Esophagus squamous epithelium (tissue), 5 donors: ENCODE results near the gene COL26A1. TPM values are rescaled to one million over a fixed set of nuclear protein-coding genes. Genes with fewer than 3 reads are reported as not detected.

ENCODE experiments used
- DNase-seq: peaks from one replicate; lab custom pipeline; 2025; lab: John Stamatoyannopoulos, UW
- H3K27ac ChIP-seq, 4 donors: fragments of 200-600 bp; sonication (generic); one replicate each; pipeline ENCODE4 v1.5.1; 2016 to 2019; ENCODE audit warnings: mild to moderate bottlenecking in 1 of 4
- H3K27me3 ChIP-seq, 4 donors: fragments of 200-600 bp; sonication (generic); 1 replicate in 3 of 4; 2 replicates in 1 of 4; pipeline versions ENCODE4 v1.5.1 to v1.6.0; 2017 to 2021; ENCODE audit warnings: antibody characterized with exemption in 1 of 4
- H3K36me3 ChIP-seq, 3 donors: fragments of 200-600 bp; sonication (generic); one replicate each; pipeline ENCODE4 v1.5.1; 2016 to 2019
- H3K4me1 ChIP-seq, 3 donors: fragments of 200-600 bp; sonication (generic); one replicate each; pipeline ENCODE4 v1.5.1; 2017 to 2019
- H3K4me3 ChIP-seq, 4 donors: fragments of 200-600 bp; sonication (generic); 1 replicate in 3 of 4; 2 replicates in 1 of 4; pipeline ENCODE4 v1.5.1; 2016 to 2019; ENCODE audit warnings: mild to moderate bottlenecking in 2 of 4, moderate library complexity in 1 of 4
- H3K9me3 ChIP-seq, 3 donors: fragments of 200-600 bp; sonication (generic); one replicate each; pipeline ENCODE4 v1.5.1; 2016 to 2019
- POLR2A ChIP-seq, 4 donors: fragments of 450-650 bp; IDR thresholded peaks; one replicate each; pipeline ENCODE4 v1.6.1; 2017; ENCODE audit warnings: antibody characterized with exemption in 4 of 4, mild to moderate bottlenecking in 4 of 4, moderate library complexity in 3 of 4
- WGBS, 2 donors: methylation state at CpG; one replicate each; pipeline ENCODE4 v1.1.5; 2018; 5-methylcytosine and 5-hydroxymethylcytosine counted together
- intact Hi-C: fragments of 100-400 bp; cut with DNase I; formaldehyde crosslinking; loops from one replicate; pipeline ENCODE4 v1.15.0; 2022
- total RNA-seq, 4 donors: library from RNA; depleted of rRNA; stranded (reverse); fragments of >200 nt; gene quantifications; one replicate each; pipeline ENCODE4 v1.1.0, GENCODE V29; 2016
- TF ChIP-seq, protein P1 (sequence below), 6 experiments: fragments of 450-650 bp in 4 of 6; fragments of 200-600 bp in 2 of 6; sonication (generic) in 2 of 6; IDR thresholded peaks; one replicate each; pipeline ENCODE4 v1.5.1; 2016 to 2019; ENCODE audit warnings: antibody characterized with exemption in 6 of 6, mild to moderate bottlenecking in 4 of 6, moderate library complexity in 4 of 6
- donor health status: DM: yes; HTN: yes; CAD: no.

Gene COL26A1
- total RNA-seq, 4 donors from 2014 or later: not detected

DNA sequence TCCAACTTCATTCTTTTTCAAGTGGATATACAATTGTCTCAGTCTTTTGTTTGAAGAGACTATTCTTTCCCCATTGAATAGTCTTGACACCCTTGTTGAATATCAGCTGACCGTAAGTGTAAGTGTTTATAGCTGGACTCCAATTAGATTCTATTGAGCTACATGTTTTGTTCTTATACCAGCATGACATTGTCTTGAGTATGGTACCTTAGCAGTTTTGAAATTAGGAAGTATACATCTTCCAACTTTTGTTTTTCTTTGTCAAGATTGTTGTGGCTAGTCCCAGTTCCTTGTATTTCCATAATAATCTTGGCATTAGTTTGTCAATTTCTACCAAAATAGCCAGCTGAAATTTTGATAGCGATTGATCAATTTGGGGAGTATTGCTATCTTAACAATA lies 209.5 kb downstream of the COL26A1 start:
- Histone ChIP-seq H3K27ac (no peak overlapping the region), H3K36me3 (no peaks in the 10 kb centered on the region), H3K27me3 (peaks cover 0 to 25% (median 1%) of the 10 kb centered on the region in 4 donors), H3K4me1 (no peaks in the 10 kb centered on the region), H3K4me3 (no peak overlapping the region), H3K9me3 (peaks cover 0 to 27% (median 8%) of the 10 kb centered on the region in 3 donors)
- no peak for DNase-seq
- TF ChIP-seq POLR2A (IDR thresholded peaks at IDR 0.05): no peak
- TF ChIP-seq, protein P1, sequence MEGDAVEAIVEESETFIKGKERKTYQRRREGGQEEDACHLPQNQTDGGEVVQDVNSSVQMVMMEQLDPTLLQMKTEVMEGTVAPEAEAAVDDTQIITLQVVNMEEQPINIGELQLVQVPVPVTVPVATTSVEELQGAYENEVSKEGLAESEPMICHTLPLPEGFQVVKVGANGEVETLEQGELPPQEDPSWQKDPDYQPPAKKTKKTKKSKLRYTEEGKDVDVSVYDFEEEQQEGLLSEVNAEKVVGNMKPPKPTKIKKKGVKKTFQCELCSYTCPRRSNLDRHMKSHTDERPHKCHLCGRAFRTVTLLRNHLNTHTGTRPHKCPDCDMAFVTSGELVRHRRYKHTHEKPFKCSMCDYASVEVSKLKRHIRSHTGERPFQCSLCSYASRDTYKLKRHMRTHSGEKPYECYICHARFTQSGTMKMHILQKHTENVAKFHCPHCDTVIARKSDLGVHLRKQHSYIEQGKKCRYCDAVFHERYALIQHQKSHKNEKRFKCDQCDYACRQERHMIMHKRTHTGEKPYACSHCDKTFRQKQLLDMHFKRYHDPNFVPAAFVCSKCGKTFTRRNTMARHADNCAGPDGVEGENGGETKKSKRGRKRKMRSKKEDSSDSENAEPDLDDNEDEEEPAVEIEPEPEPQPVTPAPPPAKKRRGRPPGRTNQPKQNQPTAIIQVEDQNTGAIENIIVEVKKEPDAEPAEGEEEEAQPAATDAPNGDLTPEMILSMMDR (IDR thresholded peaks at IDR 0.05): no peak
- intact Hi-C loops: no loop called here
- WGBS, 2 donors: 90 to 100% methylated on average over 2 of the region's 2 CpGs

DNA sequence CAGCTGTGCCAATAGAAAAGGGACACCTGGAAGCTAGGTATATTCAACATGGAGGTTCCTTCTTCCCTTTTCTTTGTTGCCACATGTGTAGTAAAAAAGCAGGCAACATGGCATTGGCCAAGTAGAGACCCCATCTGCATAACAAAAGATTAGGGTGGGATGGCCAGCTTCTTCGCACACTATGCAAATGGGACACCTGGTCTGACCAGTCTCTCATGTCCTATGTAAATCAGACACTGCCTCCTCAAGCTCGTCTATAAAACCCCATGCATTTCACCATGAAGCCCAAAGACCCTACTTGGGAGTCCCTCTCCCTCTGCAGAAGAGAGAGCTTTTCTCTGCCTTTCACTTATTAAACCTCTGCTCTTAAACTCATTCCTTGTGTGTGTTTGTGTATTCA lies 212.5 kb downstream of the COL26A1 start:
- H3K4me3 ChIP-seq: no peak overlapping the region
- H3K36me3 ChIP-seq: no peaks in the 10 kb centered on the region
- H3K27ac ChIP-seq: no peak overlapping the region
- no peaks in the 10 kb centered on the region for H3K4me1 ChIP-seq
- no peak for DNase-seq
- TF ChIP-seq POLR2A (IDR thresholded peaks at IDR 0.05): no peak
- TF ChIP-seq, protein P1 (IDR thresholded peaks at IDR 0.05): no peak
- intact Hi-C loops: no loop called here
- WGBS, 2 donors: 24 to 52% methylated on average over 2 of the region's 2 CpGs
- H3K9me3 ChIP-seq: peaks cover 0 to 32% (median 8%) of the 10 kb centered on the region in 3 donors
- H3K27me3 ChIP-seq: peaks cover 0 to 26% (median 0%) of the 10 kb centered on the region in 4 donors

DNA sequence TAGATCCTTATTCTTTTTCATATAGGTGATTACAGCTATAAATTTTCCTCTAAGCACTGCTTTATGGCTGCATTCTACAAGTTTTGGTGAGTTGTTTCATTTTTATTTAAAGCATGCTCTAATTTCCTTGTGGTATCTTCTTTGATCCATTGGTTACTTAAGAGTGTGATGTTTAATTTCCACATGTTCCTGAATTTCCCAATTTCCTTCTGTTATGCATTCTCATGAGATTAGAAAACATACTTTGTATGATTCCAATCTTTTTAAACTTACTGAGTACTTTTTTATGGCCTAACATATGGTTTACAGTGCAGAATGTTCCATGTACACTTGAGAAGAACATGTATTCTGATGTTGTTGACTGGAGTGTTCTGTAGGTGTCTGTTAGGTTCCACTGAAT lies 213.0 kb downstream of the COL26A1 start:
- TF ChIP-seq, protein P1 (IDR thresholded peaks at IDR 0.05): no peak
- intact Hi-C loops: no loop called here
- DNase-seq: no peak
- H3K4me3 ChIP-seq: no peak overlapping the region
- no peaks in the 10 kb centered on the region for H3K4me1 ChIP-seq
- no peaks in the 10 kb centered on the region for H3K36me3 ChIP-seq
- peaks cover 0 to 32% (median 0%) of the 10 kb centered on the region in 4 donors for H3K27me3 ChIP-seq
- H3K27ac ChIP-seq: no peak overlapping the region
- H3K9me3 ChIP-seq: peaks cover 0 to 32% (median 8%) of the 10 kb centered on the region in 3 donors

DNA sequence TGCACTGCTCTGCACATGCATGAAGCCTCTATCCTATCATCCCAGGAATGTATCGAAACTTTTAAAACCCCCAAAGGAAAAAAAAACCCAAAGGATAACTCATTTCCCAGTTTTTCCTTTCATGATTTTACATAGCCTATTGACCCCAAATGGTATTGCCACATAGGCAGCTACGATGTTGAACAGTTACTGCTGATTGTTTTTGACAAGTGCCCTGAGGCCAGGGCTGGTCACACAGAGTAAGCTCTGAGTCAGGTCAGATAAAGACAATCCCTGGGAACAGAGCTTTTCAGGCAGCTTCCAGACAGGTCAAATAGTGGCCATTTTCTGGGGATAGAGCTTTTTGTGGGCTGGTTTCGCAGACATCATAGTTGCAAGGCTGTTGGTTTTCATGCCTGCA lies 214.3 kb downstream of the COL26A1 start:
- no peaks in the 10 kb centered on the region for H3K36me3 ChIP-seq
- 59 to 63% methylated on average over 3 of the region's 3 CpGs for WGBS, 2 donors
- peaks cover 0 to 42% (median under 1%) of the 10 kb centered on the region in 4 donors for H3K27me3 ChIP-seq
- H3K4me3 ChIP-seq: no peak overlapping the region
- TF ChIP-seq POLR2A (IDR thresholded peaks at IDR 0.05): no peak
- TF ChIP-seq, protein P1 (IDR thresholded peaks at IDR 0.05): no peak
- DNase-seq: no peak
- no peaks in the 10 kb centered on the region for H3K4me1 ChIP-seq
- H3K27ac ChIP-seq: no peak overlapping the region
- intact Hi-C loops: no loop called here
- H3K9me3 ChIP-seq: peaks cover 0 to 29% (median 8%) of the 10 kb centered on the region in 3 donors

DNA sequence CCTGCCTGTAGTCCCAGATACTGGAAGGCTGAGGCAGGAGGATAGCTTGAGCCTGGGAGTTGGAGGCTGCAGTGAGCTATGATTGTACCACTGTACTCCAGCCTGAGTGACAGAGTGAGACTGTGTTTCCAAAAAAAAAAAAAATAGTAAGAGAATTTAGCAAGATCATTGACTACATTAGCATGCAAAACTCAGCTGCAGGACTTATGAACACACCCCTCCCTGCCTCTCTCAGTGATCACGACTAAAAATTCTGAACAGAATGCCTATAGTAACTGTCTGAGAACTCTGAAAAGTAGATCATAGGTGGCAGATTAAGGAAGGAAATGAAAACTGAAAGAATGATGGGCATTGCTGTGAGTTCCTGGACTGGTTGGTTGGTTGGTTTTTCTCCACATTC lies 215.9 kb downstream of the COL26A1 start:
- Histone ChIP-seq H3K9me3 (peaks cover 0 to 17% (median 8%) of the 10 kb centered on the region in 3 donors), H3K4me3 (no peak overlapping the region), H3K27me3 (peaks cover 0 to 58% (median 2%) of the 10 kb centered on the region in 4 donors), H3K27ac (no peak overlapping the region), H3K4me1 (no peaks in the 10 kb centered on the region), H3K36me3 (no peaks in the 10 kb centered on the region)
- WGBS, 2 donors: 55 to 63% methylated on average over 1 of the region's 1 CpG
- DNase-seq: no peak
- intact Hi-C loops: no loop called here
- TF ChIP-seq, protein P1 (IDR thresholded peaks at IDR 0.05): no peak
- TF ChIP-seq POLR2A (IDR thresholded peaks at IDR 0.05): no peak
